Suprapubic skin (tissue), 4 donors: ENCODE results near the gene SCRN2. TPM values are rescaled to one million over a fixed set of nuclear protein-coding genes. Genes with fewer than 3 reads are reported as not detected.

Experiments
- DNase-seq, 2 donors: peaks; one replicate each; pipeline ENCODE4 v3.0.0-alpha.2; 2019; ENCODE audit warnings: low spot score in 2 of 2
- H3K27ac ChIP-seq: fragments of 200-600 bp; sonication (generic); one replicate; pipeline ENCODE4 v1.5.1; 2019
- H3K27me3 ChIP-seq: fragments of 200-600 bp; sonication (generic); one replicate; pipeline ENCODE4 v1.5.1; 2019
- H3K36me3 ChIP-seq: fragments of 200-600 bp; sonication (generic); one replicate; pipeline ENCODE4 v1.5.1; 2019
- H3K4me1 ChIP-seq: fragments of 200-600 bp; sonication (generic); one replicate; pipeline ENCODE4 v1.5.1; 2019
- H3K4me3 ChIP-seq: fragments of 200-600 bp; sonication (generic); one replicate; pipeline ENCODE4 v1.5.1; 2019; ENCODE audit warnings: mild to moderate bottlenecking
- H3K9me3 ChIP-seq: fragments of 200-600 bp; sonication (generic); one replicate; pipeline ENCODE4 v1.5.1; 2019
- CTCF ChIP-seq, 2 donors: fragments of 200-600 bp in 1 of 2; fragments of 450-650 bp in 1 of 2; sonication (generic) in 1 of 2; IDR thresholded peaks; one replicate each; pipeline ENCODE4 v1.5.1; 2016 to 2019; ENCODE audit warnings: antibody characterized with exemption in 2 of 2, mild to moderate bottlenecking in 1 of 2, moderate library complexity in 1 of 2
- EP300 ChIP-seq: sonication (generic); formaldehyde crosslinking; IDR thresholded peaks from one replicate; pipeline ENCODE4 v1.6.1; 2017; ENCODE audit warnings: antibody characterized with exemption
- POLR2A ChIP-seq, 2 donors: fragments of 450-650 bp; IDR thresholded peaks; one replicate each; pipeline ENCODE4 v1.6.1; 2017; ENCODE audit warnings: antibody characterized with exemption in 2 of 2, mild to moderate bottlenecking in 2 of 2, moderate library complexity in 2 of 2
- POLR2AphosphoS5 ChIP-seq, 3 donors: sonication (generic); formaldehyde crosslinking; IDR thresholded peaks; one replicate each; pipeline ENCODE4 v1.6.1; 2017; ENCODE audit warnings: antibody characterized with exemption in 3 of 3
- WGBS: methylation state at CpG from one replicate; pipeline ENCODE4 v1.1.5; 2018; 5-methylcytosine and 5-hydroxymethylcytosine counted together
- total RNA-seq, 4 donors: library from RNA; depleted of rRNA; stranded (reverse); fragments of >200 nt; gene quantifications; one replicate each; pipeline ENCODE4 v1.1.0, GENCODE V29; 2016

SCRN2 gene
- total RNA-seq, 4 donors from 2014 or later, result 22.3 to 46.4 (median 34.7) TPM

GRCh38 chr17:47852113-47852949 is 11.3 kb upstream of the SCRN2 start:
- Histone ChIP-seq H3K27me3 (peaks cover 94% of the 10 kb centered on the region), H3K9me3 (no peaks in the 10 kb centered on the region), H3K27ac (no peak overlapping the region), H3K4me1 (peaks cover 27% of the 10 kb centered on the region), H3K4me3 (no peak overlapping the region), H3K36me3 (no peaks in the 10 kb centered on the region)
- DNase-seq, result no peak
- TF ChIP-seq POLR2A (IDR thresholded peaks at IDR 0.05), result no peak
- no peak for TF ChIP-seq POLR2AphosphoS5 (IDR thresholded peaks at IDR 0.05)
- no peak for TF ChIP-seq EP300
- no peak for TF ChIP-seq CTCF (IDR thresholded peaks at IDR 0.05)
- WGBS, result 55% methylated on average over 32 of the region's 32 CpGs

- DNase-seq, result no peak
- no peaks in the 10 kb centered on the region for H3K9me3 ChIP-seq
- no peak overlapping the region for H3K4me3 ChIP-seq
- TF ChIP-seq EP300 (no peak), POLR2AphosphoS5 (IDR thresholded peaks at IDR 0.05) (no peak), CTCF (IDR thresholded peaks at IDR 0.05) (no peak), POLR2A (IDR thresholded peaks at IDR 0.05) (no peak)
- H3K4me1 ChIP-seq, result peaks cover 33% of the 10 kb centered on the region
- H3K36me3 ChIP-seq, result no peaks in the 10 kb centered on the region
- no peak overlapping the region for H3K27ac ChIP-seq
- peaks cover 94% of the 10 kb centered on the region for H3K27me3 ChIP-seq
- 37% methylated on average over 11 of the region's 11 CpGs for WGBS
Measured at GRCh38 chr17:47851764-47852112, 10.7 kb upstream of the SCRN2 start.

GRCh38 chr17:47850692-47851573 is 9.9 kb upstream of the SCRN2 start, which contains the start of gene SP6:
TSS of gene SP6 (minus strand) at chr17:47851163. CDS start at chr17:47848429, 2,734 bp downstream.
- H3K4me3 ChIP-seq, result peak within 1 kb of the TSS; percentile 51
- TF ChIP-seq CTCF (IDR thresholded peaks at IDR 0.05) (peak in 1 of 2 donors; percentile 15), POLR2AphosphoS5 (IDR thresholded peaks at IDR 0.05) (no peak)
- peaks cover 93% of the 10 kb centered on the region for H3K27me3 ChIP-seq
- peaks cover 37% of the 10 kb centered on the region for H3K4me1 ChIP-seq
- no peaks in the 10 kb centered on the region for H3K36me3 ChIP-seq
- no peaks in the 10 kb centered on the region for H3K9me3 ChIP-seq
- no peak for DNase-seq
- H3K27ac ChIP-seq, result peak within 1 kb of the TSS; percentile 47
- WGBS, result 6% methylated on average over 24 of the region's 71 CpGs

- no peak for TF ChIP-seq POLR2A (IDR thresholded peaks at IDR 0.05)
- TF ChIP-seq POLR2AphosphoS5 (IDR thresholded peaks at IDR 0.05), result no peak
- H3K9me3 ChIP-seq, result no peaks in the 10 kb centered on the region
- no peak for DNase-seq
- H3K27ac ChIP-seq, result peak overlapping the region; percentile 47
- no peaks in the 10 kb centered on the region for H3K36me3 ChIP-seq
- H3K4me3 ChIP-seq, result peak overlapping the region; percentile 51
- peaks cover 89% of the 10 kb centered on the region for H3K27me3 ChIP-seq
- peaks cover 37% of the 10 kb centered on the region for H3K4me1 ChIP-seq
- WGBS, result 22% methylated on average over 9 of the region's 9 CpGs
Measured at GRCh38 chr17:47850373-47850691, 9.3 kb upstream of the SCRN2 start.

- H3K27ac ChIP-seq, result no peak overlapping the region
- no peaks in the 10 kb centered on the region for H3K36me3 ChIP-seq
- H3K9me3 ChIP-seq, result no peaks in the 10 kb centered on the region
- TF ChIP-seq CTCF (IDR thresholded peaks at IDR 0.05), result no peak
- no peak for TF ChIP-seq EP300
- TF ChIP-seq POLR2AphosphoS5 (IDR thresholded peaks at IDR 0.05), result no peak
- TF ChIP-seq POLR2A (IDR thresholded peaks at IDR 0.05), result no peak
- no peak for DNase-seq
- H3K27me3 ChIP-seq, result peaks cover 76% of the 10 kb centered on the region
- WGBS, result 51% methylated on average over 21 of the region's 23 CpGs
- peaks cover 50% of the 10 kb centered on the region for H3K4me1 ChIP-seq
- no peak overlapping the region for H3K4me3 ChIP-seq
Measured at GRCh38 chr17:47848198-47848513, 7.1 kb upstream of the SCRN2 start.
